OCI-LY3 (cell line): Measurements from ENCODE around the gene TBL1XR1.

ENCODE experiments used
- EZH2phosphoT487 ChIP-seq: fragments of 200-600 bp; shearing (Covaris generic); IDR thresholded peaks from 2 replicates; pipeline ENCODE4 v1.6.1; 2018; ENCODE audit warnings: antibody characterized with exemption, mixed run types, low read depth
- TF ChIP-seq, protein P1 (sequence below): fragments of 200-600, 300-600 bp; sonication (generic); IDR thresholded peaks from 2 replicates; pipeline ENCODE4 v1.5.1; 2014; ENCODE audit warnings: antibody characterized with exemption, low read length, low read depth

DNA sequence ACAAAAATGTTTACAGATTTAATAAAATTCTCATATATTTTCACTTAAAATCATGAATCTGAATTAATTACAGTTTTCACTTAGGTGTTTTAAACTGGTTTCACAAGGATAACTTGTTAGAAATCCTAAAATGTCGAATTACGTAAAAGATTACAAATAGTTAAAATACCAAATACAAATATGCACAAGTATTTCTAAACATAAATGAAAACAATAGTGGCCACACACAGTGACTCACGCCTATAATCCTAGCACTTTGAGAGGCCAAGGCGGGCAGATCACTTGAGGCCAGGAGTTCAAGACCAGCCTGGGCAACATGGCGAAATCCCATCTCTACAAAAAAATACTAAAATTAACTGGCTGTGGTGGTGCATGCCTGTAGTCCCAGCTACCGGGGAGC, 10.9 kb upstream of the TBL1XR1 start:
- TF ChIP-seq, protein P1, sequence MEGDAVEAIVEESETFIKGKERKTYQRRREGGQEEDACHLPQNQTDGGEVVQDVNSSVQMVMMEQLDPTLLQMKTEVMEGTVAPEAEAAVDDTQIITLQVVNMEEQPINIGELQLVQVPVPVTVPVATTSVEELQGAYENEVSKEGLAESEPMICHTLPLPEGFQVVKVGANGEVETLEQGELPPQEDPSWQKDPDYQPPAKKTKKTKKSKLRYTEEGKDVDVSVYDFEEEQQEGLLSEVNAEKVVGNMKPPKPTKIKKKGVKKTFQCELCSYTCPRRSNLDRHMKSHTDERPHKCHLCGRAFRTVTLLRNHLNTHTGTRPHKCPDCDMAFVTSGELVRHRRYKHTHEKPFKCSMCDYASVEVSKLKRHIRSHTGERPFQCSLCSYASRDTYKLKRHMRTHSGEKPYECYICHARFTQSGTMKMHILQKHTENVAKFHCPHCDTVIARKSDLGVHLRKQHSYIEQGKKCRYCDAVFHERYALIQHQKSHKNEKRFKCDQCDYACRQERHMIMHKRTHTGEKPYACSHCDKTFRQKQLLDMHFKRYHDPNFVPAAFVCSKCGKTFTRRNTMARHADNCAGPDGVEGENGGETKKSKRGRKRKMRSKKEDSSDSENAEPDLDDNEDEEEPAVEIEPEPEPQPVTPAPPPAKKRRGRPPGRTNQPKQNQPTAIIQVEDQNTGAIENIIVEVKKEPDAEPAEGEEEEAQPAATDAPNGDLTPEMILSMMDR: no peak
- no peak for TF ChIP-seq EZH2phosphoT487
